GM19324 (cell line): ENCODE data around the gene MYOM3.

Experiments used
- ATAC-seq: cut with Tn5 transposase; IDR thresholded peaks from one replicate; pipeline ENCODE4 v1.9.1; 2021; ENCODE audit warnings: mild to moderate bottlenecking, moderate library complexity; ENCODE audit not compliant: unreplicated experiment, low FRiP score

The MYOM3 gene

DNA sequence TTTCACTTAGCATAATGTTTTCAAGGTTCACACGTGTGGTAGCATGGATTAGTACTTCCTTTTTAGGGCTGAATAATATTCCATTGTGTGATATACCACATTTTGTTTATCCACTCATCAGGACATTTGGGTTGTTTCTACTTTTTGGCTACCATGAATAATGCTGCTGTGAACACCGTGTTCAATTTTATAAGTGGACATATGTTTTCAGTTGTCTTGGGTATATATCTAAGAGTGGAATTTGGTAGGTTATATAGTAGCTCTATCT is 27.2 kb upstream of the MYOM3 start:
- ATAC-seq, result no peak

- no peak for ATAC-seq
Observed at GRCh38 chr1:24138476-24139221, 26.7 kb upstream of the MYOM3 start.

DNA sequence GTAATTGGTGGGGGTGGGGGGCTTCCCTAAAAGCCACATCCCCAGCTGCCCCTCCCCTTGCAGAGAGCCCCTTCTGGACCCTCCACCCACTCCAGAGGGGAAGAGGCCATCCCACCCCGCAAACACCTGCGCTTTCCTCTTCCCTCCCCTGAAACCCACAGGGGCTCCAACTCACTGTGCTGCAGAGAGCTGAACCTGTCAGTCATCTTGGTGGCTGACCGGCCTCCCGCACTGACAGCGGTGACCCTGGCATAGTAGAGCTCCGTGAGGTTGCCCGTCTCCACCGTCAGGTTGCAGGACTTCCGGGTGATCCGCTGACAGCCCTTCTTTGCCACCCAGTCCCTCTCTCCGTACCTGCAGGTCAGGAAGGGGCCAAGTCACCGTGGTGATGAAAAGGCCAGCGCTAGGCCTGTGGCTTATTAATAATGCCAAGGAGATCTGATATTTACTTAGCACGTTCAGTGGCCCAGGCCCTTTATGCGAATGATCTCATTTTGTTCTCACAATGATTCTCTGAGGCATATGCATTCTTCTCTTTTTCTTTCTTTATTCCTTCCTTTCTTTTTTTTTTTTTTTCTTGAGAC is 25.1 kb upstream of the MYOM3 start:
- ATAC-seq, result no peak

- no peak for ATAC-seq
Observed at GRCh38 chr1:24134376-24134775, 22.4 kb upstream of the MYOM3 start.

DNA sequence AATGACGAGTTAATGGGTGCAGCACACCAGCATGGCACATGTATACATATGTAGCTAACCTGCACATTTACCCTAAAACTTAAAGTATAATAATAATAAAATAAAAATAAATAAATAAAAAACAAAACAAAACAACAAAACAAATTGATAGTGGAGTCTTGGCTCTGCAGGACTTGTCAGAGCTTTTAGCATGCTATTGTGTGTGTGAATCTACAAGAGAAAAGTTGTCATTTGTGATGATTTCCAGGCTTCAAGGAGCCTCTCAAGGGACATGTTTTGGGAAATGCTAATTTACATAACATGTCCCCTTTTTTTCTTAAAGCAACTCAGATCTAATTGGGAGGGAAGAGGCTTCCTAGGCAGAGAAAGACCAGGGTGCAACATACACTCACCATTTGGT is 21.9 kb upstream of the MYOM3 start:
- ATAC-seq, result no peak

- ATAC-seq, result no peak
Observed at GRCh38 chr1:24130385-24130784, 18.4 kb upstream of the MYOM3 start.

DNA sequence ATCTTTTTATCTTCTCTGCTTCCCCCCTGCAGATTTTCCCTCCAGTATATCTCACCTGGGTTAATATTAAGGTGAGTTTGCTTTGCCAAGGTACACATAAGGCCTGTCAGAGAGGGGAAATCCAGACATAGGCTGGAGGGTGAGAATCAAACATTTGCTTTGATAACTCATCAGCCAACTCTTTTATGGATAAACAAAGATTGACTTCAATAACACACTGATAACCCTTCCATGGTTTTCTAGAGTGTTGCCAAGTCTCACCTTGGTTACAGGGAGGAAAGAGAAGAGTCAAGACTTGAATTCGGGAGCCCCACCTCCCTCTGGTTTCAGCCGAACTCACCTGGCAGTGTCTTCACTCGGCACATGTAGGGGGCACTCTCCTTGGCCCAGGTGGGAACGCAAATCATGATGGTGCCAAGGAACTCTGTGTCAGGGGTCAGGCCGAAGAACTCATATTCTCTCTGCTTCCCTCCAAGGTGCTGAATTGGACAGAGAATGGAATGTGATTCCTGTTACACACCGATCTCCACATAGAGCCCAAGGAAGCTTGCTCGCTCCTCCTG is 15.9 kb upstream of the MYOM3 start:
- no peak for ATAC-seq

DNA sequence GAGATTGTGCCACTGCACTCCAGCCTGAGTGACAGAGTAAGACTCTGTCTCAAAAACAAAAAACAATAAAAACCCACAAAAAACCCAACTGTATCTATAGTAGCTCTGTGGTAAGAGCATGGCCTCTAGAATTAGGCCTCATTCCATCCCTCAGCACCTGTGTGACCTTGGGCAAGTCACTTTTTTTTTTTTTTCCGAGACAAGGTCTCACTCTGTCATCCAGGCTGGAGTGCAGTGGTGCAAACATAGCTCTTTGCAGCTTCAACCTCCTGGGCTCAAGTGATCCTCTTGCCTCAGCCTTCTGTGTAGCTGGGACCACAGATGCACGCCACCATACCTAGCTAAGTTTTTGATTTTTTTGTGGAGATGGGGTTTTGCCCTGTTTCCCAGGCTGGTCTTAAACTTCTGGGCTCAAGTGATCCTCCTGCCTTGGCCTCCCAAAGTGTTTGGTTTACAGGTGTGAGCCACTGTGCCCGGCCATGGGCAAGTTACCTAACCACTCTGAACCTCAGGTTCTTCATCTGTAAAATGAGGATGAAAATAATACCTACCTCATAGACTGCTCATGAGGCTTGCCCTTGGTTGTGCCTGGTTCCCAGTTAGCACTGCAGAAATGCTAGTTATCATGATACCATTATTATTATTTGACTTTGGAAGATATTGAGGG is 15.3 kb upstream of the MYOM3 start:
- ATAC-seq, result no peak

DNA sequence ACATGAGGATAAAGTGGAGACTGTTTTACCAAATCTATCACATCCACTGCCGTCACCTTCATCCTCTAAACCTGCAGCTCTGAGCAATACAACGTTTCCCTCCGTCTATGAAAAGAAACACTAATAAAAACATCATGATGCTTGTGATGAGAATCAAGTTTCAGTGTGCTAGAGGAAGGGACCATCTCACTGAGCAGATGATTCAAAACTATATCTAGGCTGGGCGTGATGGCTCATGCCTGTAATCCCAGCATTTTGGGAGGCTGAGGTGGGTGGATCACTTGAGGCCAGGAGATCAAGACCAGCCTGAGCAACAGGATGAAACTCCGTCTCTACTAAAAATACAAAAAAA is 14.7 kb upstream of the MYOM3 start:
- ATAC-seq, result no peak

DNA sequence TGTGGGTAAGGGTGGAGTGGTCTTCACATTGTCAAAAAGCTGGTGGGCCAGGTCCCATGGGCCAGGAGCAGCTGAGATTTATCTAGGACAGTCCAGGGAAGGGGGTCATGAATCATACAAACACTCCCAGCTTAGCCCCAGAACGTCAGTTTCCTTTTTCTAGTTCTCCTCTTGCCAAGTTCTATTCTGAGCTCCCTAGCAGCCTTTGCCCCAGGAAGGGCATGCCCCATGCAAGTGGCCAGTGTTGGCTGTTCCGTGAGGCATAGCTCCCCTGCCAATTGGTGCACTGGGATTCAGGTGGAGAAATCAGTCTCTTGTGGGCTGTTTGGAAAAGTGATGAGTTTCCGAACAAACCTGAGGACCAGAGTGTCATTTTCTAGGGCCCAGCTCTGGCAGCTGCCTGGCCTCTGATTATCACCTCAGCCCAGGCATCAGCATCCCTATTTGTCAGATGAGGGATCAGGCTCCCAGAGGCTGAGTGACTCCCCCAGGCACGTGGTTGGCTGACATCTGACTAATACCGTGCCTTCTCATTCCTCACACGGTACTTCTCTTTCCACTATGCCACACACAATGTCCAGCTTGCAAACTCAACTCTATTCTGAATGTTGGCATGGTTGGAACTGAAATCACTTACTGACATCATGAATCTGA is 14.2 kb upstream of the MYOM3 start:
- no peak for ATAC-seq

DNA sequence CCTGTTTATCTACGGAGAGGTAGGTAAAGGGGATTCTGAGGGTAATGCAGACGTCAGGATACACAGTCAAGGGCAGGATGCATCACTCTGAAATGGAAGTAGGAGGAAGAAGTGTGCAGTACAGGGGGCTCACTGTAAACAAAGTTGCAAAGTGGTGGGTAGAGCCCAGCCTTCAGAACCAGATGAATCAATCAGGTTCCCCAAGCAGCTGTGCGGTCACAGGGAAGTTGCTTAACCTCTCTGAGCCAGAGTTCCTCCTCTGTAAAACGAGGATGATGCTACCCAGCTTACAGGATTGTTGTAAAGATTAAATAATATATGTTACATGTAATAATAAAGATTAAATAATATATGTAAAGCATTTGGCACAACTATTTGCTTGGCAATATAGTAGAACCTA is 13.5 kb upstream of the MYOM3 start:
- no peak for ATAC-seq

GRCh38 chr1:24124980-24125379 is 13.0 kb upstream of the MYOM3 start:
- no peak for ATAC-seq

- ATAC-seq, result no peak
Observed at GRCh38 chr1:24123611-24124010, 11.7 kb upstream of the MYOM3 start.

GRCh38 chr1:24122776-24123175 is 10.8 kb upstream of the MYOM3 start:
- no peak for ATAC-seq

DNA sequence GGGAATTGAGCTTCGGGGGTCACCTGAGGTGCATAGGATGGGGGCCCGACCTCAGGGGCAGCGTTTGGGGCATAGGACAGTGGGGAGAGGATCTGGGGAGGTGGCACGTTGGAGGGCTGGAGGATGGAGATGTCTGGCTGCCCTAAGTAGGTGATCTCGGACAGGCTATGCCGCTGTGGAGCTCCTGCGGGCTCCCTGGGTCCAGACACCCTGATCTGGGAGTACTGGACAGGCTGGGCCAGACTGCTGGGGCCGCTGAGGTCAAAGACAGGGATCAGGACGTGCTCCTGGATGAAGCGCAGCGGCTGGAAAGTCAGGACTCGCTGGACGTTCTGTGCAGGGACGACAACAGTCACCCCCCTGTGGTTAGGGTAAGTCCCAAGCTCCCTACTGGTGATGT is 9.5 kb upstream of the MYOM3 start:
- no peak for ATAC-seq

- ATAC-seq, result no peak
Observed at GRCh38 chr1:24120965-24121364, 9.0 kb upstream of the MYOM3 start.

GRCh38 chr1:24119859-24120756 is 8.2 kb upstream of the MYOM3 start:
- no peak for ATAC-seq

- ATAC-seq, result no peak
Observed at GRCh38 chr1:24119489-24119858, 7.5 kb upstream of the MYOM3 start.

DNA sequence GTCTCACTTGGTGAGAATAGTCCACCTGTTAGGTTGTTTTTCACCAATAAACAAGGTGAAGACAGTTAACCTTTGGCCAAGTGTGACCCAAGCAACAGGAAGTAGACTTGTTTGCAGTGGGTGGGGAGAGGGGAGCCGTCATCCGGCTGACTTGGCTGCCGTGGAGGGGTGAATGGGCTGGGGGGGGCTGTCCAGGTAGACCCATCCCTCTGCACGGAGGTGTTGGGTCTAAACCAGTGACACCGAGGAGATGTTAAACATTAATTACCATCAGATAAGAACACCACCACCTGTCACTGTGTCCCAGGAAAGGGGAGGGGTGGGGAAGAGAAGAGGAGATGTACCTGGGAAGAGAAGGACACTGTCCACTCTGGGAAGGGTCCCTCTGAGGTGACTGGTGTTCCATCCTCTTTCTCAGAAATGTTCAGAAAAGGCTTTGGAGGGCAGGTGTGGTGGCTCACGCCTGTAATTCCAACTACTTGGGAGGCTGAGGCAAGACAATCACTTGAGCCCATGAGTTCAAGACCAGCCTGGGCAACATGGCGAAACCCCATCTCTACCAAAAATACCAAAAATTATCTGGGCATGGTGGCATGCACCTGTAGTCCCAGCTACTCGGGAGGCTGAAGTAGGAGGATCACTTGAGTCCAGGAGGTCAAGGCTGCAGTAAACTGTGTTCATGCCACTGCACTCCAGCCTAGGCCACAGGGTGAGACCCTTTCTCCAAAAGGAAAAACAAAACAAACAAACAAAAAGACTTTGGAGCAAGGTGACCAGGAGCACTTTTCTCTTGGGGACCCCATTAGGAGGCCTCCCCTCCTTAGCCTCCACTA is 6.7 kb upstream of the MYOM3 start:
- no peak for ATAC-seq
